ENCODE results near the gene SLIT3. TPM values are rescaled to one million over a fixed set of nuclear protein-coding genes. Genes with fewer than 3 reads are reported as not detected.

The SLIT3 gene
- total RNA-seq, 2 experiments from 2014 or later = not detected

DNA sequence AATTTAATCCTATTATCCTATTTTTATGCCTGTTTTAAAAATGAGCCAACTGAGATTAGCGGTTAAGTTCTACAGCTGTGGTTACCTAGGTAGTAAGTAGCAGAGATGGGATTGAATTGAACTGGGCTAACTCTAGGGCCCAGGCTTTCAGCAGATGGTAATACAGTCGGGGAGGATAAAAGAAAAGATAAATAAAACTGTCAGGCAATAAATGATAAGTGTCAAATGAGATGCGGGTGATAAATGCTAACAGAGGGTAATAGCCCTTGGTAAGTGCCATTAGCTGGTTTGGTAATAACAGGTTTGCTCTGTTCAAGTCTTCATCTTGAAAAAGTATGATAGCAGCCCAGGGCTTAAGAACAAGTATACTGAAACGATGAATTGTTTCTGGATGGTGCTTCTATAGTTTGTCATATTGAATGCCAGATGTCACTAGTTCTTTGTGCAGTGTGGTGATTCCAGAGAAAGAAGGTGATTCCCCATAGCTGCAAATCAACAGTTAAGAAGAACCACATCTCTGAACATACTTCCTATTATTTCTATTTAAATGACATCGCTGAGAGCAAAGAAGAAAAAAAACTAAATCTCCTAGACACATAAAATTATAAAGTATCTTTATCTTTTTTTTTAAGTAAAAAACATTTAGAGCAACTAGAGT is 360.9 kb downstream of the SLIT3 start:
- CTCF ChIA-PET = no interaction called here
- no peaks in the 10 kb centered on the region for H3K36me3 ChIP-seq (ENCODE audit: insufficient read depth, low read length)
- H3K27ac ChIP-seq (ENCODE audit: low read depth in 1 of 2, low read length in 2 of 2) = no peak overlapping the region
- TF ChIP-seq, protein P1, sequence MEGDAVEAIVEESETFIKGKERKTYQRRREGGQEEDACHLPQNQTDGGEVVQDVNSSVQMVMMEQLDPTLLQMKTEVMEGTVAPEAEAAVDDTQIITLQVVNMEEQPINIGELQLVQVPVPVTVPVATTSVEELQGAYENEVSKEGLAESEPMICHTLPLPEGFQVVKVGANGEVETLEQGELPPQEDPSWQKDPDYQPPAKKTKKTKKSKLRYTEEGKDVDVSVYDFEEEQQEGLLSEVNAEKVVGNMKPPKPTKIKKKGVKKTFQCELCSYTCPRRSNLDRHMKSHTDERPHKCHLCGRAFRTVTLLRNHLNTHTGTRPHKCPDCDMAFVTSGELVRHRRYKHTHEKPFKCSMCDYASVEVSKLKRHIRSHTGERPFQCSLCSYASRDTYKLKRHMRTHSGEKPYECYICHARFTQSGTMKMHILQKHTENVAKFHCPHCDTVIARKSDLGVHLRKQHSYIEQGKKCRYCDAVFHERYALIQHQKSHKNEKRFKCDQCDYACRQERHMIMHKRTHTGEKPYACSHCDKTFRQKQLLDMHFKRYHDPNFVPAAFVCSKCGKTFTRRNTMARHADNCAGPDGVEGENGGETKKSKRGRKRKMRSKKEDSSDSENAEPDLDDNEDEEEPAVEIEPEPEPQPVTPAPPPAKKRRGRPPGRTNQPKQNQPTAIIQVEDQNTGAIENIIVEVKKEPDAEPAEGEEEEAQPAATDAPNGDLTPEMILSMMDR (IDR thresholded peaks at IDR 0.05) = no peak
- H3K9me3 ChIP-seq (ENCODE audit: control insufficient read depth in 1 of 2, insufficient read depth in 1 of 2, low read length in 2 of 2) = no peaks in the 10 kb centered on the region
- H3K4me3 ChIP-seq (ENCODE audit: low read length) = no peak overlapping the region
- H3K9me3 Mint-ChIP-seq = no peaks in the 10 kb centered on the region
- H3K27me3 ChIP-seq (ENCODE audit: control insufficient read depth in 1 of 2, insufficient read depth in 2 of 2, low read length in 2 of 2) = no peaks in the 10 kb centered on the region
- H3K27ac Mint-ChIP-seq = no peak overlapping the region
- H3K4me1 Mint-ChIP-seq (ENCODE audit: low read depth) = no peaks in the 10 kb centered on the region
- DNase-seq (no peak), ATAC-seq (ENCODE audit: poor library complexity) (no peak)
- POLR2A ChIA-PET = no interaction called here
- no peaks in the 10 kb centered on the region for H3K36me3 Mint-ChIP-seq (ENCODE audit: low read depth)
- no peak overlapping the region for H3K4me3 Mint-ChIP-seq
- no peaks in the 10 kb centered on the region for H3K4me1 ChIP-seq (ENCODE audit: insufficient read depth, low read length)
- intact Hi-C loops (cut with DNase I, micrococcal nuclease) = no loop called here
- H3K27me3 Mint-ChIP-seq = no peaks in the 10 kb centered on the region

DNA sequence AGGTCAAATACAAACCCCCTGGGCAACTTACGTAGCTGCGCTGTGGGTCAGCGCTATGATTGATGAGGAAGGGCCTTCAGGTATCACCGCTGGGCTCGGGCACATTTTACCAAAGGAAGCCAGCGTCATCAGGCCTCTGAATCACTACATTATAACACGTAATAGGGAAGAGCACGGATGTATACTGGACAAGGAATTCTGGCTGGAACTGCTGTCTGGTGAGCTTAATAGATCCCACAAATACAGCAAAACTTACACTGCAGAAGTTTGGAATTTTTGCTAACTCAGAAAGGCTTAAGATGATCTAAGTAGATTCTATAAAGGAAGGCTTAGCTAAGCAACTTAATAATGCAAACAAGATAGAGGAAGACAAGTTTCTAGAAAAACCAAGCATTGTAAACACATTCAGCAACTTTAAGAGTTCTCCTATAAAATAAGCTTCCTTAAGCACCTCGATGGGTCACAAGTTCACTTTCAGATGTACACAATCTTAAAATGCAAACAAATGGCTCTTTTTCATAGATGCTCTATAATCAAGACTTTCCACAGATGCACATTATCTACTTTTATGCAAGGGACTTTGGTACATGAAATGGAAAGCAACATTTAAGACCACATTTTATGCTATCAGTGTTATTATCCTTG is 361.7 kb downstream of the SLIT3 start:
- Mint-ChIP-seq H3K4me3 (no peak overlapping the region), H3K9me3 (no peaks in the 10 kb centered on the region), H3K36me3 (ENCODE audit: low read depth) (no peaks in the 10 kb centered on the region), H3K27ac (no peak overlapping the region), H3K4me1 (ENCODE audit: low read depth) (no peaks in the 10 kb centered on the region), H3K27me3 (no peaks in the 10 kb centered on the region)
- H3K9me3 ChIP-seq (ENCODE audit: control insufficient read depth in 1 of 2, insufficient read depth in 1 of 2, low read length in 2 of 2) = no peaks in the 10 kb centered on the region
- no peak for DNase-seq
- ChIA-PET POLR2A (no interaction called here), CTCF (no interaction called here)
- no peak overlapping the region for H3K4me3 ChIP-seq (ENCODE audit: low read length)
- H3K4me1 ChIP-seq (ENCODE audit: insufficient read depth, low read length) = no peaks in the 10 kb centered on the region
- H3K36me3 ChIP-seq (ENCODE audit: insufficient read depth, low read length) = no peaks in the 10 kb centered on the region
- ATAC-seq (ENCODE audit: poor library complexity) = no peak
- TF ChIP-seq, protein P1 (IDR thresholded peaks at IDR 0.05) = no peak
- intact Hi-C loops (cut with DNase I, micrococcal nuclease) = no loop called here
- H3K27me3 ChIP-seq (ENCODE audit: control insufficient read depth in 1 of 2, insufficient read depth in 2 of 2, low read length in 2 of 2) = no peaks in the 10 kb centered on the region
- H3K27ac ChIP-seq (ENCODE audit: low read depth in 1 of 2, low read length in 2 of 2) = no peak overlapping the region

DNA sequence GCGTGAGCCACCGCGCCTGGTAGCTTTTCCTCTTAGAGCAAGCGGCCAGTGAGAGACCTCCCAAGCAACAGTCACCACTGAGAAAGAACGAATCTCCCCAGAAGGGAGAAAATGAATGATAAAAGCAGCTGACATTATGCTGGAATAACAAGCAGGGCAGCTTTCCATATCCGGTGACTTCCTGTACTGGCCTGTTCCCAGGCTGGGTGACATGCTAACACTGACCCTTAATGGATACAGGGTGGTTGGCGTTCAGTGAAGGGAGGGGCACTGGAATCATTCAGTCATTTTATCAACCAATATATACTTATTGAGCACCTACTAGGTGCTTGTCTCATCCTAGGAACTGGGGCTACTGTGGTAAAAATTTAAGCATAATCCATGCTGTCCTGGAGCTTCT is 364.4 kb downstream of the SLIT3 start:
- Histone ChIP-seq H3K9me3 (ENCODE audit: control insufficient read depth in 1 of 2, insufficient read depth in 1 of 2, low read length in 2 of 2) (no peaks in the 10 kb centered on the region), H3K27me3 (ENCODE audit: control insufficient read depth in 1 of 2, insufficient read depth in 2 of 2, low read length in 2 of 2) (no peaks in the 10 kb centered on the region), H3K4me1 (ENCODE audit: insufficient read depth, low read length) (no peaks in the 10 kb centered on the region), H3K36me3 (ENCODE audit: insufficient read depth, low read length) (no peaks in the 10 kb centered on the region), H3K27ac (ENCODE audit: low read depth in 1 of 2, low read length in 2 of 2) (no peak overlapping the region), H3K4me3 (ENCODE audit: low read length) (no peak overlapping the region)
- H3K36me3 Mint-ChIP-seq (ENCODE audit: low read depth) = no peaks in the 10 kb centered on the region
- H3K27ac Mint-ChIP-seq = no peak overlapping the region
- CTCF ChIA-PET = no interaction called here
- H3K27me3 Mint-ChIP-seq = no peaks in the 10 kb centered on the region
- intact Hi-C loops (cut with DNase I, micrococcal nuclease) = no loop called here
- TF ChIP-seq, protein P1 (IDR thresholded peaks at IDR 0.05) = no peak
- no peaks in the 10 kb centered on the region for H3K4me1 Mint-ChIP-seq (ENCODE audit: low read depth)
- POLR2A ChIA-PET = no interaction called here
- H3K4me3 Mint-ChIP-seq = no peak overlapping the region
- DNase-seq = no peak
- H3K9me3 Mint-ChIP-seq = no peaks in the 10 kb centered on the region
- no peak for ATAC-seq (ENCODE audit: poor library complexity)
